ENCODE measurements around the gene MX1.

The MX1 gene

GRCh38 chr21:41490330-41490729 lies 64.3 kb downstream of the MX1 start:
- no peak for DNase-seq (ENCODE audit: low read depth, low spot score)

- DNase-seq (ENCODE audit: low read depth, low spot score): no peak
Observed at GRCh38 chr21:41491412-41491811, 65.4 kb downstream of the MX1 start.

- no peak for DNase-seq (ENCODE audit: low read depth, low spot score)
Observed at GRCh38 chr21:41494242-41494641, 68.2 kb downstream of the MX1 start.

GRCh38 chr21:41497008-41497407 lies 71.0 kb downstream of the MX1 start:
- no peak for DNase-seq (ENCODE audit: low read depth, low spot score)

- DNase-seq (ENCODE audit: low read depth, low spot score): no peak
Observed at GRCh38 chr21:41497788-41498187, 71.7 kb downstream of the MX1 start.

- DNase-seq (ENCODE audit: low read depth, low spot score): no peak
Observed at GRCh38 chr21:41499920-41500319, 73.9 kb downstream of the MX1 start.

- no peak for DNase-seq (ENCODE audit: low read depth, low spot score)
Observed at GRCh38 chr21:41500363-41500762, 74.3 kb downstream of the MX1 start.

- no peak for DNase-seq (ENCODE audit: low read depth, low spot score)
Observed at GRCh38 chr21:41500931-41501381, 74.9 kb downstream of the MX1 start.

GRCh38 chr21:41501919-41502318 lies 75.9 kb downstream of the MX1 start:
- DNase-seq (ENCODE audit: low read depth, low spot score): no peak

GRCh38 chr21:41503331-41503730 lies 77.3 kb downstream of the MX1 start:
- no peak for DNase-seq (ENCODE audit: low read depth, low spot score)

GRCh38 chr21:41504030-41504429 lies 78.0 kb downstream of the MX1 start:
- DNase-seq (ENCODE audit: low read depth, low spot score): no peak

- no peak for DNase-seq (ENCODE audit: low read depth, low spot score)
Observed at GRCh38 chr21:41506005-41506594, 80.1 kb downstream of the MX1 start.

GRCh38 chr21:41506611-41507520 lies 80.8 kb downstream of the MX1 start:
- no peak for DNase-seq (ENCODE audit: low read depth, low spot score)

GRCh38 chr21:41507521-41508414 lies 81.7 kb downstream of the MX1 start, which contains the start of gene TMPRSS2:
TSS of gene TMPRSS2 (minus strand) at chr21:41508158. CDS start at chr21:41498133, 10,025 bp downstream.
- no peak for DNase-seq (ENCODE audit: low read depth, low spot score)

GRCh38 chr21:41508415-41509144 lies 82.5 kb downstream of the MX1 start:
- DNase-seq (ENCODE audit: low read depth, low spot score): no peak
